Measurements from ENCODE around the gene AMFR.

DNA sequence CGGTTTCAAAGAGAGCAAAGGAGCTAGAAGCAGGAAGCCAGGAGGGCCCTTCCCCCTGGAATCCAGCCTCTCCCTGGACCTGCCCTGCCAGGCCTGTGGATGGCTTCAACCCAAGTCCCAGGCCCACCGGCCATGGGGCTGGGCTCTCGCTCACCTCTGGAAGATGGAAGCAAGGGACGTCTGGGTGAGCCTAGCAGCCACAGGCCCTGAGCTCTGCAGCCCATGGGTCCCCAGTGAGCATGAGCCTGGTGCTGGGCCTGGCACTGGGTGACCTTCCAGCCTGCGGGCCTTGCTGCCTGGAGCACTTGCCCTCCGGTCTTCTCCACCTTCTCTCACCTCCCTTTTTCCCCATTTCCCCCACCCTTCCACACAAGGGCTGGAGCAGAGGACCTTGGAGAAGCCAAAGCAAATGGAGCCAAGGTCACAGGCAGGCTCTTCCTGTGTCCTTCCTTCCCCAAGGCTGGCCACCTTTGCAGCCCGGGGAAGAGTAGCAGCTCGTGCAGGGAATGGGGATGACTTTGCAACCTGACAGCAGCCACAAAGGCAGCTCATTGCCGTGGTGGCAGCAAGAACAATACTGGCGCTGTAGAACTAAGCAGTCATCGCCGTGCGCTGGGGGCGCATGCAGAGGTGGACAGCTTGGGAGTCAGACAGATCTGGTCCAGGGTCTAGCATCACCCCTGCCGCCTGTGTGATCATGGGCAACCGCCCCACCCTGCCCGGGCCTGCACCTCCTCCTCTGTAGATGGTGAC is 86.6 kb downstream of the AMFR start:
- TF ChIP-seq, protein P1, sequence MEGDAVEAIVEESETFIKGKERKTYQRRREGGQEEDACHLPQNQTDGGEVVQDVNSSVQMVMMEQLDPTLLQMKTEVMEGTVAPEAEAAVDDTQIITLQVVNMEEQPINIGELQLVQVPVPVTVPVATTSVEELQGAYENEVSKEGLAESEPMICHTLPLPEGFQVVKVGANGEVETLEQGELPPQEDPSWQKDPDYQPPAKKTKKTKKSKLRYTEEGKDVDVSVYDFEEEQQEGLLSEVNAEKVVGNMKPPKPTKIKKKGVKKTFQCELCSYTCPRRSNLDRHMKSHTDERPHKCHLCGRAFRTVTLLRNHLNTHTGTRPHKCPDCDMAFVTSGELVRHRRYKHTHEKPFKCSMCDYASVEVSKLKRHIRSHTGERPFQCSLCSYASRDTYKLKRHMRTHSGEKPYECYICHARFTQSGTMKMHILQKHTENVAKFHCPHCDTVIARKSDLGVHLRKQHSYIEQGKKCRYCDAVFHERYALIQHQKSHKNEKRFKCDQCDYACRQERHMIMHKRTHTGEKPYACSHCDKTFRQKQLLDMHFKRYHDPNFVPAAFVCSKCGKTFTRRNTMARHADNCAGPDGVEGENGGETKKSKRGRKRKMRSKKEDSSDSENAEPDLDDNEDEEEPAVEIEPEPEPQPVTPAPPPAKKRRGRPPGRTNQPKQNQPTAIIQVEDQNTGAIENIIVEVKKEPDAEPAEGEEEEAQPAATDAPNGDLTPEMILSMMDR (IDR thresholded peaks at IDR 0.05), result no peak
- TF ChIP-seq POLR2A (IDR thresholded peaks at IDR 0.05), result no peak

Data from testis (tissue), 2 donors.